Duodenal mucosa (tissue), 2 donors: ENCODE data around the gene PPP4R2.

Experiments
- H3K27ac ChIP-seq: one replicate; pipeline ENCODE4 v1.7.0; 2013; ENCODE audit warnings: low read depth, low read length
- H3K27me3 ChIP-seq, 2 donors: one replicate each; pipeline ENCODE4 v1.7.0; 2013; ENCODE audit warnings: low read length in 2 of 2, control low read depth in 1 of 2; ENCODE audit not compliant: insufficient read depth in 2 of 2, control insufficient read depth in 1 of 2
- H3K36me3 ChIP-seq, 2 donors: one replicate each; pipeline ENCODE4 v1.7.0; 2013; ENCODE audit warnings: low read length in 2 of 2, control low read depth in 1 of 2; ENCODE audit not compliant: insufficient read depth in 2 of 2, control insufficient read depth in 1 of 2
- H3K4me1 ChIP-seq, 2 donors: one replicate each; pipeline ENCODE4 v1.7.0; 2013; ENCODE audit warnings: low read length in 2 of 2, control low read depth in 1 of 2; ENCODE audit not compliant: insufficient read depth in 2 of 2, control insufficient read depth in 1 of 2
- H3K4me3 ChIP-seq, 2 donors: one replicate each; pipeline ENCODE4 v1.7.0; 2013; ENCODE audit warnings: low read length in 2 of 2, low read depth in 1 of 2
- H3K9ac ChIP-seq, 2 donors: one replicate each; pipeline ENCODE4 v1.7.0; 2013; ENCODE audit warnings: low read length in 2 of 2, low read depth in 1 of 2
- H3K9me3 ChIP-seq, 2 donors: one replicate each; pipeline ENCODE4 v1.7.0; 2013; ENCODE audit warnings: low read length in 2 of 2, control low read depth in 1 of 2; ENCODE audit not compliant: control insufficient read depth in 1 of 2

The PPP4R2 gene

GRCh38 chr3:72960812-72961518, 35.6 kb upstream of the PPP4R2 start:
- Histone ChIP-seq H3K4me3 (no peak overlapping the region), H3K27ac (no peak overlapping the region), H3K36me3 (no peaks in the 10 kb centered on the region), H3K9me3 (no peaks in the 10 kb centered on the region), H3K27me3 (no peaks in the 10 kb centered on the region), H3K9ac (no peak overlapping the region), H3K4me1 (peaks cover 21 to 24% of the 10 kb centered on the region in 2 donors)

GRCh38 chr3:72961752-72962151, 34.9 kb upstream of the PPP4R2 start:
- Histone ChIP-seq H3K4me1 (peaks cover 21 to 24% of the 10 kb centered on the region in 2 donors), H3K4me3 (no peak overlapping the region), H3K9ac (no peak overlapping the region), H3K9me3 (no peaks in the 10 kb centered on the region), H3K27ac (no peak overlapping the region), H3K27me3 (no peaks in the 10 kb centered on the region), H3K36me3 (no peaks in the 10 kb centered on the region)

- Histone ChIP-seq H3K36me3 (no peaks in the 10 kb centered on the region), H3K4me1 (peaks cover 22 to 24% of the 10 kb centered on the region in 2 donors), H3K9ac (no peak overlapping the region), H3K4me3 (no peak overlapping the region), H3K27ac (no peak overlapping the region), H3K9me3 (no peaks in the 10 kb centered on the region), H3K27me3 (no peaks in the 10 kb centered on the region)
These were observed 34.3 kb upstream of the PPP4R2 start for GRCh38 chr3:72962317-72962716.

GRCh38 chr3:72964633-72965032, 32.0 kb upstream of the PPP4R2 start:
- Histone ChIP-seq H3K36me3 (no peaks in the 10 kb centered on the region), H3K4me1 (peaks cover 26 to 30% of the 10 kb centered on the region in 2 donors), H3K27me3 (no peaks in the 10 kb centered on the region), H3K9ac (no peak overlapping the region), H3K4me3 (no peak overlapping the region), H3K27ac (no peak overlapping the region), H3K9me3 (no peaks in the 10 kb centered on the region)

- H3K27ac ChIP-seq = no peak overlapping the region
- no peak overlapping the region for H3K9ac ChIP-seq
- no peaks in the 10 kb centered on the region for H3K27me3 ChIP-seq
- no peaks in the 10 kb centered on the region for H3K36me3 ChIP-seq
- H3K9me3 ChIP-seq = no peaks in the 10 kb centered on the region
- H3K4me1 ChIP-seq = peaks cover 5 to 9% of the 10 kb centered on the region in 2 donors
- no peak overlapping the region for H3K4me3 ChIP-seq
These were observed 28.3 kb upstream of the PPP4R2 start for GRCh38 chr3:72968266-72968664.

- peaks cover 9 to 12% of the 10 kb centered on the region in 2 donors for H3K4me1 ChIP-seq
- no peaks in the 10 kb centered on the region for H3K9me3 ChIP-seq
- H3K9ac ChIP-seq = no peak overlapping the region
- H3K4me3 ChIP-seq = no peak overlapping the region
- no peaks in the 10 kb centered on the region for H3K27me3 ChIP-seq
- no peak overlapping the region for H3K27ac ChIP-seq
- no peaks in the 10 kb centered on the region for H3K36me3 ChIP-seq
These were observed 26.8 kb upstream of the PPP4R2 start for GRCh38 chr3:72969766-72970165.

GRCh38 chr3:72970942-72971341, 25.7 kb upstream of the PPP4R2 start:
- Histone ChIP-seq H3K27me3 (no peaks in the 10 kb centered on the region), H3K9me3 (no peaks in the 10 kb centered on the region), H3K9ac (no peak overlapping the region), H3K36me3 (no peaks in the 10 kb centered on the region), H3K4me3 (no peak overlapping the region), H3K27ac (no peak overlapping the region), H3K4me1 (peaks cover 9 to 12% of the 10 kb centered on the region in 2 donors)

GRCh38 chr3:72972706-72973030, 23.9 kb upstream of the PPP4R2 start:
- H3K9ac ChIP-seq = no peak overlapping the region
- peaks cover 4 to 12% of the 10 kb centered on the region in 2 donors for H3K4me1 ChIP-seq
- no peaks in the 10 kb centered on the region for H3K36me3 ChIP-seq
- H3K9me3 ChIP-seq = no peaks in the 10 kb centered on the region
- H3K4me3 ChIP-seq = no peak overlapping the region
- H3K27me3 ChIP-seq = no peaks in the 10 kb centered on the region
- H3K27ac ChIP-seq = no peak overlapping the region

GRCh38 chr3:72973031-72973723, 23.4 kb upstream of the PPP4R2 start:
- no peaks in the 10 kb centered on the region for H3K9me3 ChIP-seq
- peaks cover 4 to 9% of the 10 kb centered on the region in 2 donors for H3K4me1 ChIP-seq
- no peak overlapping the region for H3K27ac ChIP-seq
- H3K36me3 ChIP-seq = no peaks in the 10 kb centered on the region
- no peak overlapping the region for H3K9ac ChIP-seq
- no peaks in the 10 kb centered on the region for H3K27me3 ChIP-seq
- no peak overlapping the region for H3K4me3 ChIP-seq

GRCh38 chr3:72973786-72974185, 22.8 kb upstream of the PPP4R2 start:
- H3K4me1 ChIP-seq = peaks cover 4 to 6% of the 10 kb centered on the region in 2 donors
- no peak overlapping the region for H3K4me3 ChIP-seq
- no peaks in the 10 kb centered on the region for H3K9me3 ChIP-seq
- H3K27me3 ChIP-seq = no peaks in the 10 kb centered on the region
- no peaks in the 10 kb centered on the region for H3K36me3 ChIP-seq
- no peak overlapping the region for H3K9ac ChIP-seq
- no peak overlapping the region for H3K27ac ChIP-seq
